PC-9 (cell line): ENCODE measurements around the gene ETV7.

Source experiments
- EZH2 ChIP-seq: fragments of 200-600 bp; sonication (generic); IDR thresholded peaks from 2 replicates; pipeline ENCODE4 v1.8.0; 2017; ENCODE audit warnings: antibody characterized with exemption, low read depth
- TF ChIP-seq, protein P1 (sequence below): fragments of 200-600 bp; sonication (generic); conservative IDR thresholded peaks from 2 replicates; pipeline ENCODE4 v1.6.1; 2017; ENCODE audit warnings: mixed run types, antibody characterized with exemption, mild to moderate bottlenecking, moderate library complexity

- TF ChIP-seq, protein P1, sequence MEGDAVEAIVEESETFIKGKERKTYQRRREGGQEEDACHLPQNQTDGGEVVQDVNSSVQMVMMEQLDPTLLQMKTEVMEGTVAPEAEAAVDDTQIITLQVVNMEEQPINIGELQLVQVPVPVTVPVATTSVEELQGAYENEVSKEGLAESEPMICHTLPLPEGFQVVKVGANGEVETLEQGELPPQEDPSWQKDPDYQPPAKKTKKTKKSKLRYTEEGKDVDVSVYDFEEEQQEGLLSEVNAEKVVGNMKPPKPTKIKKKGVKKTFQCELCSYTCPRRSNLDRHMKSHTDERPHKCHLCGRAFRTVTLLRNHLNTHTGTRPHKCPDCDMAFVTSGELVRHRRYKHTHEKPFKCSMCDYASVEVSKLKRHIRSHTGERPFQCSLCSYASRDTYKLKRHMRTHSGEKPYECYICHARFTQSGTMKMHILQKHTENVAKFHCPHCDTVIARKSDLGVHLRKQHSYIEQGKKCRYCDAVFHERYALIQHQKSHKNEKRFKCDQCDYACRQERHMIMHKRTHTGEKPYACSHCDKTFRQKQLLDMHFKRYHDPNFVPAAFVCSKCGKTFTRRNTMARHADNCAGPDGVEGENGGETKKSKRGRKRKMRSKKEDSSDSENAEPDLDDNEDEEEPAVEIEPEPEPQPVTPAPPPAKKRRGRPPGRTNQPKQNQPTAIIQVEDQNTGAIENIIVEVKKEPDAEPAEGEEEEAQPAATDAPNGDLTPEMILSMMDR = no peak
- TF ChIP-seq EZH2 = no peak
These were observed 54.1 kb downstream of the ETV7 start for GRCh38 chr6:36333171-36333895.
